GM06990 (cell line): Measurements from ENCODE around the gene ZNF780B.

Experiments used
- DNase-seq: peaks from one replicate; pipeline ENCODE4 v3.0.0-alpha.2; 2011; ENCODE audit not compliant: insufficient read length; ENCODE audit errors: extremely low read depth
- H3K27me3 ChIP-seq: replicated peaks from 2 replicates; pipeline ENCODE4 v1.6.0; 2011; ENCODE audit warnings: low read length; ENCODE audit not compliant: control insufficient read depth, insufficient read depth
- H3K36me3 ChIP-seq: 2 replicates; pipeline ENCODE4 v1.5.1; 2011; ENCODE audit warnings: low read length; ENCODE audit not compliant: control insufficient read depth, insufficient read depth
- H3K4me3 ChIP-seq: replicated peaks from 2 replicates; pipeline ENCODE4 v1.5.1; 2011; ENCODE audit warnings: low read depth, mild to moderate bottlenecking, control low read depth, low read length
- CTCF ChIP-seq: IDR thresholded peaks from 2 replicates; pipeline ENCODE4 v1.5.1; 2011; ENCODE audit warnings: low read length, control low read depth, mild to moderate bottlenecking, inconsistent platforms; ENCODE audit not compliant: insufficient read depth, poor library complexity, severe bottlenecking

ZNF780B gene

GRCh38 chr19:40091205-40092129, 35.4 kb upstream of the ZNF780B start:
- TF ChIP-seq CTCF = no peak
- no peaks in the 10 kb centered on the region for H3K27me3 ChIP-seq
- peak overlapping the region; percentile 84 for H3K4me3 ChIP-seq
- no peaks in the 10 kb centered on the region for H3K36me3 ChIP-seq
- no peak for DNase-seq

- DNase-seq = peak; percentile 83
- no peak for TF ChIP-seq CTCF
- Histone ChIP-seq H3K4me3 (peak within 1 kb of the TSS; percentile 84), H3K36me3 (no peaks in the 10 kb centered on the region), H3K27me3 (no peaks in the 10 kb centered on the region)
These were observed 34.5 kb upstream of the ZNF780B start, which contains the start of gene ZNF780A for GRCh38 chr19:40090241-40091204. ZNF780A (minus strand) TSS chr19:40090943; CDS start chr19:40084753, 6,190 bp downstream.

GRCh38 chr19:40089462-40089861, 33.4 kb upstream of the ZNF780B start:
- no peak for TF ChIP-seq CTCF
- H3K4me3 ChIP-seq = peak overlapping the region; percentile 84
- no peak for DNase-seq
- H3K36me3 ChIP-seq = no peaks in the 10 kb centered on the region
- H3K27me3 ChIP-seq = no peaks in the 10 kb centered on the region

GRCh38 chr19:40088299-40089047, 32.4 kb upstream of the ZNF780B start:
- TF ChIP-seq CTCF = no peak
- DNase-seq = no peak
- no peak overlapping the region for H3K4me3 ChIP-seq

GRCh38 chr19:40084948-40085347, 28.9 kb upstream of the ZNF780B start:
- Histone ChIP-seq H3K27me3 (no peaks in the 10 kb centered on the region), H3K4me3 (no peak overlapping the region), H3K36me3 (peaks cover 12% of the 10 kb centered on the region)
- no peak for TF ChIP-seq CTCF
- DNase-seq = no peak

More at GRCh38 chr19:40088299-40089047, 32.4 kb upstream of the ZNF780B start:
- Histone ChIP-seq H3K27me3 (no peaks in the 10 kb centered on the region), H3K36me3 (peaks cover 3% of the 10 kb centered on the region; the same call in 1 of the 2 replicates)
